HG03354 (cell line): ENCODE data around the gene ITIH1.
"Not testable (repeated sequence)": the region's sequence is repeated elsewhere in the genome, so short reads cannot be mapped to it uniquely, and the experiment has no call there.

Experiments
- ATAC-seq: cut with Tn5 transposase; IDR thresholded peaks from one replicate; pipeline ENCODE4 v1.9.1; 2021; ENCODE audit warnings: mild to moderate bottlenecking; ENCODE audit not compliant: unreplicated experiment, poor library complexity, severe bottlenecking

The ITIH1 gene

GRCh38 chr3:52774066-52774713 lies 3.2 kb upstream of the ITIH1 start:
- ATAC-seq = no peak

GRCh38 chr3:52774901-52775864 lies 2.2 kb upstream of the ITIH1 start:
- ATAC-seq = no peak

GRCh38 chr3:52775877-52776276 lies 1.5 kb upstream of the ITIH1 start:
- ATAC-seq = no peak

GRCh38 chr3:52776486-52776885 lies 913 bp upstream of the ITIH1 start:
- ATAC-seq = not testable (repeated sequence)

- ATAC-seq = no peak
Observed at GRCh38 chr3:52777959-52778805, 783 bp downstream of the ITIH1 start.

GRCh38 chr3:52779011-52779836 lies 1.8 kb downstream of the ITIH1 start:
- ATAC-seq = peak; percentile 71

- no peak for ATAC-seq
Observed at GRCh38 chr3:52779837-52780585, 2.6 kb downstream of the ITIH1 start.

- ATAC-seq = no peak
Observed at GRCh38 chr3:52781741-52782140, 4.3 kb downstream of the ITIH1 start.

- no peak for ATAC-seq
Observed at GRCh38 chr3:52782412-52783210, 5.2 kb downstream of the ITIH1 start.

GRCh38 chr3:52783211-52783555 lies 5.8 kb downstream of the ITIH1 start:
- no peak for ATAC-seq

- no peak for ATAC-seq
Observed at GRCh38 chr3:52784021-52784621, 6.7 kb downstream of the ITIH1 start.

GRCh38 chr3:52784931-52785590 lies 7.7 kb downstream of the ITIH1 start:
- no peak for ATAC-seq

GRCh38 chr3:52786330-52787215 lies 9.2 kb downstream of the ITIH1 start:
- ATAC-seq = no peak

- no peak for ATAC-seq
Observed at GRCh38 chr3:52787246-52787645, 9.8 kb downstream of the ITIH1 start.

GRCh38 chr3:52787672-52788625 lies 10.6 kb downstream of the ITIH1 start:
- ATAC-seq = no peak
